Mesodermal cell (in vitro differentiated cells): Measurements from ENCODE around the gene MGAT2.
"Not testable (repeated sequence)": the region's sequence is repeated elsewhere in the genome, so short reads cannot be mapped to it uniquely, and the experiment has no call there.

Source experiments
- H3K27ac ChIP-seq: 2 replicates; pipeline ENCODE4 v1.7.0; 2013; ENCODE audit warnings: mild to moderate bottlenecking, low read depth, low read length, moderate library complexity; ENCODE audit not compliant: severe bottlenecking
- H3K36me3 ChIP-seq: 2 replicates; pipeline ENCODE4 v1.7.1; 2013; ENCODE audit warnings: mild to moderate bottlenecking, low read length, moderate library complexity; ENCODE audit not compliant: control insufficient read depth, insufficient read depth
- H3K4me1 ChIP-seq: one replicate; pipeline ENCODE4 v1.7.1; 2013; ENCODE audit warnings: mild to moderate bottlenecking, low read length; ENCODE audit not compliant: insufficient read depth, control insufficient read depth, poor library complexity, severe bottlenecking
- H3K4me3 ChIP-seq: 2 replicates; pipeline ENCODE4 v1.7.0; 2013; ENCODE audit warnings: low read length, control low read depth, mild to moderate bottlenecking; ENCODE audit not compliant: insufficient read depth, poor library complexity, severe bottlenecking; ENCODE audit errors: extremely low read depth
- H3K9me3 ChIP-seq: 2 replicates; pipeline ENCODE4 v1.7.1; 2013; ENCODE audit warnings: mild to moderate bottlenecking, low read length, moderate library complexity; ENCODE audit not compliant: control insufficient read depth
- WGBS, 2 experiments: methylation state at CpG; one replicate each; pipeline ENCODE4 v1.1.5; 2013; ENCODE audit warnings: missing lambda C conversion rate in 2 of 2; ENCODE audit not compliant: insufficient coverage in 2 of 2; 5-methylcytosine and 5-hydroxymethylcytosine counted together

MGAT2 gene

DNA sequence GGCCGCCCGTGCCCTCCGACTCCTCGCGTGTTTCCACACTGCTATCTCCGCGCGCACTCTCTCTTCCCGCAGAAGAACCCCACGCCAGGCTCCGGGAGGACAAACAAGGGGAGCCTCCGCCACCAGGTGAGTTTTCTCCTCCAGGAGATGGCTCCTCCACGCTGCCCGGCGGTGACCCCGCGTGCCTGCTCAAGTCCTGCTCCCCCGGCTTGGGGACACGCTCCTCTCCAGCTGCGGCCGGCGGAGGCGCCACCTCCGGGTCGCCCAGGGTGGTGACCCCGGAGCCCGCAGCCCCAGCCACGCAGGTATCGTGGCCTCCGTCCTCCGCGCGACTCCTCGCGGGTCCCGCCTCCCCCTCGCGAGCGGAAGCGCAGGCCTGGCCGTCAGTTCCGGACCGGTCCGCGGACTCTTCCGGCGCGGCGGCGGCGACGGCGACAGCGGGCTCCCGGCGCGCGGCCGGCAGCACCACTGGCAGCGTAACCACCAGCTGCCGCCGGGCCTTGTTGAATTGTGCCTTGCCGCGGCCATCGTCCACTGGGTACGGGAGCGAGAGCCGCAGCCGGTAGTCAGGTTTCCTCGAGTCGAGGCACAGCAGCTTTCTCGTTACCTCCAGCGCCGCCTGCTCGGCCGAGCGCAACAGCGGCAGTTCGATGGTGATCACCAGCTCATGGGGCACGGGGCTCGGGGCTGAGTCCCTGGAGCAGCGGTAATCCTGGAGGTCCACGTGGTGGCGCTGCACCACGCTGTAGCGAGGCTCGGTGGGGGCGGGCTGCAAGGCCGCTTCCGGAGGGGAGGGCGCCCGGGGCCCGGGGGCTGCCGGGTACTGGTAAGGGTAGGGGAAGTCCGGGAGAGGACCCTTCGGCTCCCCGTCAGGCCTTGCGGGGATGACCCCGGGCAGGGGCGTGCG lies 13.3 kb downstream of the MGAT2 start:
- H3K36me3 ChIP-seq = peaks cover 32% of the 10 kb centered on the region
- H3K4me3 ChIP-seq = peak overlapping the region; percentile 97
- WGBS, 2 experiments = 0% methylated on average over 78 to 87 of the region's 101 CpGs
- peaks cover 6% of the 10 kb centered on the region for H3K4me1 ChIP-seq
- H3K27ac ChIP-seq = peak overlapping the region; percentile 98
- peaks cover 3% of the 10 kb centered on the region for H3K9me3 ChIP-seq

DNA sequence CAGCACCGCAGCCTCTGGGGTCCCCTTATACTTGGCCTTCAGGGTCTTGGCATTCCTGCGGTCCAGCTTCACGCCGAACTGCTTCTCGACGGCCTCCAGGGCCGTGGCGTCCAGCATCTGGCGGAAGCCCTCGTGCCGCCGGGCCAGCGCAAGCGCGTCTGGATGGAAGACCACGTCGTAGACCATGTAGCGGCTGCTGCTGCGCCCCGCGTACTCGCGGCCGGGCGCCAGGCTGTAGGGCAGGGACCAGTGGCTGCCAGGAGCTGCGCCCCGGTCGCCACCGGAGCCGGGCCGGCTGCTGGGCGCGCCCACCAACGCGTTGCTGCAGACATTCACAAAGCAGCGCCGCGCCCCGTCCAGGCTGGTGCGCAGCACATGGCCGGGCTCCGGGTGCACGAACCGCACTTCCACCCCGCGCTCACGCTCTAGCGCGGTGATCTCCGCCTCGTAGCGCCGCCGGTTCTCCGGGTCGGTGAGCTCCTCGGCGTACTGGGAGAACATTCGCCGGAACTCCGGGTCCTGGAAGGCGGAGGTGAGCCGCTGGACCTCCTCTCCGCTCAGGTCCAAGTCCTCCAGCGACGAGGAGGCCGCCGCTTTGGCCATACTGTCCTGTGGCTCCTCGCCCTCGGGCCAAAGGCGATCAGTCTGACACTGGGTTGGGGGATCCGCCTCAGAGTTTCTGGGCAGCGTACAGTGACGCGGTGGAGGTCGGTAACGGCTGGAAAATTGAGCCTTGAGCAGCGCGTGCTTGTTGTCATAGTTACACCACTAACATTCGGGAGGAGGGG lies 14.1 kb downstream of the MGAT2 start, which contains the start of gene DNAAF2:
Gene DNAAF2, minus strand, starts transcription at position 698 of the 788 bp plus-strand sequence. Its CDS starts 95 bp downstream, at position 603.
- WGBS, 2 experiments = 0 to 1% methylated on average over 65 to 78 of the region's 80 CpGs
- peaks cover 6% of the 10 kb centered on the region for H3K4me1 ChIP-seq
- peaks cover 40% of the 10 kb centered on the region for H3K36me3 ChIP-seq

GRCh38 chr14:49636866-49637265 lies 16.3 kb downstream of the MGAT2 start:
- Histone ChIP-seq H3K4me1 (peaks cover 6% of the 10 kb centered on the region), H3K27ac (no peak overlapping the region), H3K9me3 (no peaks in the 10 kb centered on the region), H3K36me3 (peaks cover 36% of the 10 kb centered on the region), H3K4me3 (no peak overlapping the region)
- 87 to 89% methylated on average over 1 of the region's 1 CpG for WGBS, 2 experiments

More for the DNA sequence above, 14.1 kb downstream of the MGAT2 start, which contains the start of gene DNAAF2:
- Histone ChIP-seq H3K4me3 (peak within 1 kb of the TSS; percentile 97), H3K27ac (peak within 1 kb of the TSS; percentile 98), H3K9me3 (peaks cover 3% of the 10 kb centered on the region)

- Histone ChIP-seq H3K4me1 (peaks cover 6% of the 10 kb centered on the region), H3K36me3 (peaks cover 38% of the 10 kb centered on the region), H3K27ac (no peak overlapping the region), H3K4me3 (no peak overlapping the region), H3K9me3 (no peaks in the 10 kb centered on the region)
- no CpG with 5 or more reads among the region's 3 CpGs for WGBS, 2 experiments
These were observed 17.0 kb downstream of the MGAT2 start for GRCh38 chr14:49637534-49638078.

- H3K27ac ChIP-seq = no peak overlapping the region
- no peaks in the 10 kb centered on the region for H3K9me3 ChIP-seq
- WGBS, 2 experiments = 83 to 100% methylated on average over 1 to 2 of the region's 7 CpGs
- peaks cover 56% of the 10 kb centered on the region for H3K36me3 ChIP-seq
- H3K4me3 ChIP-seq = no peak overlapping the region
- H3K4me1 ChIP-seq = peaks cover 6% of the 10 kb centered on the region
These were observed 20.2 kb downstream of the MGAT2 start for GRCh38 chr14:49640540-49641417.

DNA sequence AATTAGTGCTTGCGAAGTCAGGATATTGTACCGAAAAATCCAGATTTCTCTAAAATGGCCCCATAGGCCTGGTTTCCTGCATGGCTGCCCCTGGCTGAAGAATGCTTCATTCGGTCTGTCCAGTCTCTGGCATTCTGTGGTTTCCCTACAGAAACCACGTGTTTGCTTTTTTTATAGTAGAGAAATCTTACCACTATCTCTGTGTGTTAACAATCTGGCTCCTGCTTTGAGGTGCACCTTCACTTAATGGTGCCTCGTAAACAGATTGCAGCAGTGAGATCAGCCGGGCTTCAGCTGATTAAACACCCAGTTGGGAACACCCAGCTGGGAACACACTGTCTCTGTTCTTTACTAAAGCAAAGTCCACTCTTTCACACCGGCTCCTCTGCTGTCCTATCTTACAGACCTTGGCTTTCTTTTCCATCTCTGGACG lies 21.1 kb downstream of the MGAT2 start:
- Histone ChIP-seq H3K4me1 (no peaks in the 10 kb centered on the region), H3K9me3 (no peaks in the 10 kb centered on the region), H3K4me3 (no peak overlapping the region), H3K27ac (no peak overlapping the region), H3K36me3 (peaks cover 56% of the 10 kb centered on the region)
- WGBS, 2 experiments = 89 to 93% methylated on average over 8 of the region's 8 CpGs

DNA sequence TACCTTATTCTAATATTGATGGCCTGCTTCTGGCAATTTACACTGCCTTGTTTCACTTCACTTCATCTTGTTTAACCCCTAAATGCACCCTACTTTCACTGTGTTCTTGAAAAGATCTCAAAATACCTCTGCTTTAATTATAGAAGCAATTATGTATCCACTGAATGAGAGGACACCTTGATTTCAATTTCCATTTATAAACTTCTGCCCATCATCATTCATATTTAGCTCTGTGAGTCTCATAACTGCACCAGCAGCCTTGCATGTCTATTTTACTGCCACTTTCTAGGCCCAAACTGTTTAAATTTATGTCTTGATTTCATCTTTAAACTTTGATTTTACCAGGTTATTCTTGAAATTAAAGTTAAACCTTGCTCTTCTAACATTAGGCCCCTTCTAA lies 21.6 kb downstream of the MGAT2 start:
- no peak overlapping the region for H3K27ac ChIP-seq
- H3K36me3 ChIP-seq = peaks cover 57% of the 10 kb centered on the region
- H3K4me3 ChIP-seq = no peak overlapping the region

GRCh38 chr14:49653508-49653907 lies 32.9 kb downstream of the MGAT2 start:
- WGBS, 2 experiments = no CpG with 5 or more reads among the region's 6 CpGs
- Histone ChIP-seq H3K9me3 (no peaks in the 10 kb centered on the region), H3K36me3 (peaks cover 23% of the 10 kb centered on the region), H3K27ac (no peak overlapping the region), H3K4me1 (no peaks in the 10 kb centered on the region), H3K4me3 (no peak overlapping the region)

More for the DNA sequence above, 21.6 kb downstream of the MGAT2 start:
- H3K9me3 ChIP-seq = no peaks in the 10 kb centered on the region
- no peaks in the 10 kb centered on the region for H3K4me1 ChIP-seq

DNA sequence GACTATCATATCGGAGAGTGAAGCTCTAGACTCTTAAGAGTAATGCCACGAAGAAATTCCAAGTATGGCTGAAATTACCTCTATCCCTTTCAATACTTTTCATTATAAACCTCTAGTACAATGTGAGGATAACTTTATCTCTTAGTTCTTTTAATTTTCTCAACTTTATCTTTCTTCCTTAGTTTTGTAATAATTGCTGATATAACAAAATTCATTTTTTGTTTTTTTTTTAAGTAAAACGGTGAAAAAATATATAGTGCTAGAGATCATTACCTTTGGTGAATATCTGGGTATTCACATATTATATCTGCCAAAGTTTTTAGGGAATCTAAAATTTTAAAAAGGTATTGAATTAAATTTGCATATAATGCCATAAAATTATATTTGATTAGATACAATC lies 33.9 kb downstream of the MGAT2 start:
- no CpG with 5 or more reads among the region's 3 CpGs for WGBS, 2 experiments
- no peaks in the 10 kb centered on the region for H3K4me1 ChIP-seq
- no peaks in the 10 kb centered on the region for H3K9me3 ChIP-seq
- no peak overlapping the region for H3K27ac ChIP-seq
- no peak overlapping the region for H3K4me3 ChIP-seq
- peaks cover 23% of the 10 kb centered on the region for H3K36me3 ChIP-seq

DNA sequence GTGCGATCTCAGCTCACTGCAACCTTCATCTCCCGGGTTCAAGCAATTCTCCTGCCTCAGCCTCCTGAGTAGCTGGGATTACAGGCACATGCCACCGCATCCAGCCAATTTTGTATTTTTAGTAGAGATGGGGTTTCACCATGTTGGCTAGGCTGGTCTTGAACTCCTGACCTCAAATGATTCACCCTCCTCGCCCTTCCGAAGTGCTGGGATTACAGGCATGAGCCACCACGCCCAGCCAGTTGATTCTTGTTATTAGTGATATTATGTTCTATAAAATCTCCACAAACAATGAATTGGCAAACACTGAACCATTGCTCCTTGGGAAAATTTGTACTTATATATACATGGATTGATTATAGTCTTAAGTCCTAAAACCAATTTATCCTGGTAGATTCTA lies 36.9 kb downstream of the MGAT2 start:
- not testable (repeated sequence) for H3K4me1 ChIP-seq, H3K9me3 ChIP-seq, H3K4me3 ChIP-seq, H3K27ac ChIP-seq
- peaks cover 19% of the 10 kb centered on the region for H3K36me3 ChIP-seq
- WGBS, 2 experiments = 87 to 94% methylated on average over 2 to 3 of the region's 6 CpGs
